ENCODE results near the gene OGA.

OGA gene

GRCh38 chr10:101752241-101752640, 66.0 kb downstream of the OGA start:
- DNase-seq: no peak

- DNase-seq: no peak
Observed at GRCh38 chr10:101749047-101750016, 68.9 kb downstream of the OGA start.

GRCh38 chr10:101748496-101748895, 69.7 kb downstream of the OGA start:
- no peak for DNase-seq

- DNase-seq: no peak
Observed at GRCh38 chr10:101745074-101745696, 73.1 kb downstream of the OGA start.

- DNase-seq: no peak
Observed at GRCh38 chr10:101744267-101744666, 74.0 kb downstream of the OGA start.

- DNase-seq: no peak
Observed at GRCh38 chr10:101741938-101742337, 76.3 kb downstream of the OGA start.

- no peak for DNase-seq
Observed at GRCh38 chr10:101736666-101737065, 81.6 kb downstream of the OGA start.

Data from central memory CD4-positive, alpha-beta T cell (primary cell).